ENCODE measurements around the gene NOC4L.
A peak's percentile ranks its signal among the peaks of the same experiment; 100 is the strongest.
"Not testable (repeated sequence)": the region's sequence is repeated elsewhere in the genome, so short reads cannot be mapped to it uniquely, and the experiment has no call there.

The NOC4L gene

GRCh38 chr12:132144115-132144809 lies at the start of gene NOC4L, which contains the start of gene DDX51:
NOC4L (plus strand) TSS chr12:132144457; CDS start chr12:132144489, 32 bp downstream.
DDX51 (minus strand) TSS chr12:132144319; CDS start chr12:132144296, 23 bp downstream.
- DNase-seq, result peak; percentile 67

GRCh38 chr12:132095520-132096409 lies 48.5 kb upstream of the NOC4L start:
- DNase-seq, result no peak

- DNase-seq, result no peak
These were observed 44.5 kb upstream of the NOC4L start for GRCh38 chr12:132099739-132100138.

- DNase-seq, result no peak
These were observed 43.8 kb upstream of the NOC4L start for GRCh38 chr12:132100306-132101065.

- no peak for DNase-seq
These were observed 42.0 kb upstream of the NOC4L start for GRCh38 chr12:132102297-132102696.

- not testable (repeated sequence) for DNase-seq
These were observed 41.2 kb upstream of the NOC4L start for GRCh38 chr12:132103072-132103471.

- no peak for DNase-seq
These were observed 40.5 kb upstream of the NOC4L start for GRCh38 chr12:132103542-132104308.

- DNase-seq, result no peak
These were observed 38.8 kb upstream of the NOC4L start for GRCh38 chr12:132105467-132105866.

GRCh38 chr12:132106921-132107320 lies 37.3 kb upstream of the NOC4L start:
- DNase-seq, result no peak

GRCh38 chr12:132108211-132108832 lies 35.9 kb upstream of the NOC4L start:
- no peak for DNase-seq

GRCh38 chr12:132109741-132110140 lies 34.5 kb upstream of the NOC4L start:
- DNase-seq, result no peak

GRCh38 chr12:132110677-132111076 lies 33.6 kb upstream of the NOC4L start:
- no peak for DNase-seq

- no peak for DNase-seq
These were observed 32.5 kb upstream of the NOC4L start for GRCh38 chr12:132111654-132112304.

- DNase-seq, result no peak
These were observed 29.6 kb upstream of the NOC4L start for GRCh38 chr12:132114667-132115066.

- DNase-seq, result no peak
These were observed 28.8 kb upstream of the NOC4L start for GRCh38 chr12:132115500-132115899.

GRCh38 chr12:132116709-132117557 lies 27.3 kb upstream of the NOC4L start:
- no peak for DNase-seq

- no peak for DNase-seq
These were observed 26.7 kb upstream of the NOC4L start for GRCh38 chr12:132117558-132117875.

- DNase-seq, result no peak
These were observed 25.4 kb upstream of the NOC4L start for GRCh38 chr12:132118876-132119275.

- DNase-seq, result no peak
These were observed 23.0 kb upstream of the NOC4L start for GRCh38 chr12:132121283-132121682.

GRCh38 chr12:132123970-132124765 lies 20.1 kb upstream of the NOC4L start:
- no peak for DNase-seq

Data from amniotic stem cell (primary cell).